ENCODE results near the gene SERPINB5.

GRCh38 chr18:63550068-63550467 is 73.3 kb downstream of the SERPINB5 start:
- TF ChIP-seq CTCF (IDR thresholded peaks at IDR 0.05; ENCODE audit: low read length) = no peak
- TF ChIP-seq EZH2 (optimal IDR thresholded peaks at IDR 0.05; ENCODE audit: low read depth, low read length) = no peak
- TF ChIP-seq EZH2phosphoT487 (IDR thresholded peaks at IDR 0.05; ENCODE audit: low read length) = no peak

All from MM.1S (cell line).